HCT116 (cell line): ENCODE measurements around the gene CHID1.
A peak's percentile ranks its signal among the peaks of the same experiment; 100 is the strongest.

Experiments used
- CEBPB ChIP-seq: IDR thresholded peaks from 2 replicates; pipeline ENCODE4 v1.6.1; 2012; ENCODE audit warnings: low read depth
- EGR1 ChIP-seq: IDR thresholded peaks from 2 replicates; pipeline ENCODE4 v1.6.1; 2012; ENCODE audit warnings: low read depth
- EZH2phosphoT487 ChIP-seq: fragments of 200-600 bp; IDR thresholded peaks from 2 replicates; pipeline ENCODE4 v1.6.1; 2018; ENCODE audit warnings: antibody characterized with exemption, borderline replicate concordance
- JUND ChIP-seq: IDR thresholded peaks from 2 replicates; pipeline ENCODE4 v1.6.1; 2012
- POLR2A ChIP-seq: IDR thresholded peaks from 2 replicates; pipeline ENCODE4 v1.7.0; 2011; ENCODE audit warnings: borderline replicate concordance; ENCODE audit not compliant: insufficient read depth, insufficient read length; ENCODE audit errors: extremely low read depth
- POLR2AphosphoS5 ChIP-seq: IDR thresholded peaks from 2 replicates; pipeline ENCODE4 v1.6.1; 2011; ENCODE audit warnings: mild to moderate bottlenecking, low read depth, low read length, moderate library complexity
- SP1 ChIP-seq: IDR thresholded peaks from 2 replicates; pipeline ENCODE4 v1.6.1; 2012; ENCODE audit warnings: low read depth
- TCF7L2 ChIP-seq: IDR thresholded peaks from 2 replicates; pipeline ENCODE4 v1.7.0; 2011; ENCODE audit warnings: borderline replicate concordance, inconsistent platforms; ENCODE audit not compliant: insufficient read depth, insufficient read length; ENCODE audit errors: extremely low read depth
- ZFX ChIP-seq: fragments of 450-650 bp; IDR thresholded peaks from 2 replicates; pipeline ENCODE4 v1.6.1; 2017
- ZNF274 ChIP-seq: fragments of 200-500 bp; sonication (Bioruptor generic); IDR thresholded peaks from 2 replicates; pipeline ENCODE4 v1.6.1; 2014; ENCODE audit warnings: mild to moderate bottlenecking, low read depth, low read length, inconsistent platforms
- TF ChIP-seq, protein P1 (sequence below): IDR thresholded peaks from 2 replicates; pipeline ENCODE4 v1.6.1; 2012
- TF ChIP-seq, protein P2 (sequence below), 3 experiments: fragments of 200-600 bp in 1 of 3; sonication (generic) in 1 of 3; IDR thresholded peaks in 2 of 3; conservative IDR thresholded peaks in 1 of 3; 2 replicates each; pipeline ENCODE4 v1.5.1; 2012 to 2017; ENCODE audit warnings: low read depth in 2 of 3, low read length in 2 of 3, antibody characterized with exemption in 1 of 3, borderline replicate concordance in 1 of 3, control low read depth in 1 of 3, mild to moderate bottlenecking in 1 of 3, mixed read lengths in 1 of 3, mixed run types in 1 of 3, moderate library complexity in 1 of 3; ENCODE audit not compliant: insufficient read depth in 1 of 3

DNA sequence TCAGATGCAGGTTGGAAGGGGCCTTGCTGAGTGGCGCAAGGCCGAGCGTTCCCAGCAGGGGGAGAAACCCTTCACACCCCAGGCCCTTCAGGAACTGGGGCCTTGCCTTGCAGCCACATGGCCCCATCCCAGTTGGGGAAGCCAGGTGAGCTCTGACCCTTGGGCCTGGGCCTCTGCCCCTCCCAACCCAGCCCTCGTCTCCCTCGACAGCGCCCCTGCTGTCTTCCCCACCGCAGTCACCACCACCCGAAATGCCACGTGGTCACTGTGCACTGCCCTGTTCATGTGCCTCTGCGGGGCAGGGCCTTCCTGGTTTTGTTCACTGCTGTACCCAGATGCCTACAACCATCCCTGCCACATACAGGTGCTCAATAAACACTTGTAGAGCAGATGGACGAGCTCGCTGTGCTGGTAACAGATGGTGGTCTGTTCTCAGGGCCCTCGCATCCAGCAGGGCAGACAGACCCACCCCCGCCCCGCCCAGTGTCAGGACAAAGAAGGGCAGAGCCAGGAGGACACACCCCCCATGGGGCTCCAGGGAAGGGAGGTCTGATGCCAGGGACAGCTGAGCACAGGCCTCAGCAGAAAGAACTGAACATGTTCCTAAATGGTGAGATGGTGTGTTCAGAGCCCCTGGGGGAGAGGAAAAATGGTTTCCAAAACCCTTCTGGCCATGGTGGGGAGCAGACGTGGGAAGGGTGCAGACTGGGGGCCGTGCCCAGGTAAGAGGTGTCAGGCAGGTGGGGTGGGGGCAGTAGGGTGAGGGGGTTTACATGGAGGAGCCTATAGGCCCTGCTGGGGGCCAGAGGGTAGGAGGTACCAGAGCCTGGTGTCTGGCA lies 72.0 kb downstream of the CHID1 start:
- TF ChIP-seq, protein P1, sequence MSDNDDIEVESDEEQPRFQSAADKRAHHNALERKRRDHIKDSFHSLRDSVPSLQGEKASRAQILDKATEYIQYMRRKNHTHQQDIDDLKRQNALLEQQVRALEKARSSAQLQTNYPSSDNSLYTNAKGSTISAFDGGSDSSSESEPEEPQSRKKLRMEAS: no peak
- TF ChIP-seq CEBPB (no peak), EZH2phosphoT487 (no peak), ZNF274 (no peak), POLR2AphosphoS5 (peak; percentile 17), SP1 (no peak), POLR2A (no peak), TCF7L2 (no peak), EGR1 (no peak), JUND (no peak), ZFX (no peak)
- TF ChIP-seq, protein P2, sequence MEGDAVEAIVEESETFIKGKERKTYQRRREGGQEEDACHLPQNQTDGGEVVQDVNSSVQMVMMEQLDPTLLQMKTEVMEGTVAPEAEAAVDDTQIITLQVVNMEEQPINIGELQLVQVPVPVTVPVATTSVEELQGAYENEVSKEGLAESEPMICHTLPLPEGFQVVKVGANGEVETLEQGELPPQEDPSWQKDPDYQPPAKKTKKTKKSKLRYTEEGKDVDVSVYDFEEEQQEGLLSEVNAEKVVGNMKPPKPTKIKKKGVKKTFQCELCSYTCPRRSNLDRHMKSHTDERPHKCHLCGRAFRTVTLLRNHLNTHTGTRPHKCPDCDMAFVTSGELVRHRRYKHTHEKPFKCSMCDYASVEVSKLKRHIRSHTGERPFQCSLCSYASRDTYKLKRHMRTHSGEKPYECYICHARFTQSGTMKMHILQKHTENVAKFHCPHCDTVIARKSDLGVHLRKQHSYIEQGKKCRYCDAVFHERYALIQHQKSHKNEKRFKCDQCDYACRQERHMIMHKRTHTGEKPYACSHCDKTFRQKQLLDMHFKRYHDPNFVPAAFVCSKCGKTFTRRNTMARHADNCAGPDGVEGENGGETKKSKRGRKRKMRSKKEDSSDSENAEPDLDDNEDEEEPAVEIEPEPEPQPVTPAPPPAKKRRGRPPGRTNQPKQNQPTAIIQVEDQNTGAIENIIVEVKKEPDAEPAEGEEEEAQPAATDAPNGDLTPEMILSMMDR (IDR thresholded peaks at IDR 0.05 in 2 of 3, conservative IDR thresholded peaks at IDR 0.05 in 1 of 3; ENCODE audit: borderline replicate concordance in 1 of 3, insufficient read depth in 1 of 3, low read depth in 2 of 3, low read length in 2 of 3): peak in 2 of 3 experiments; percentile 48 to 58; a peak in 3 of 6 replicates
